IMR-90 (cell line): Measurements from ENCODE around the gene LRRC4C. TPM values are rescaled to one million over a fixed set of nuclear protein-coding genes. Genes with fewer than 3 reads are reported as not detected.

ENCODE experiments used
- ATAC-seq: fragments of 200-7000 bp; cut with Tn5 transposase; 2 replicates; pipeline ENCODE4 v1.9.1; 2020; ENCODE audit warnings: low read depth, mild to moderate bottlenecking, moderate library complexity
- BruUV-seq: library from RNA; stranded (reverse); fragments of 400-500 nt; replicated peaks from 2 replicates; lab custom pipeline; 2021; lab: Mats Ljungman, UMichigan
- CTCF ChIA-PET: fragments of 300-600 bp; formaldehyde crosslinking; extraction: SDS; loops from one replicate; lab custom pipeline; 2021; ENCODE audit warnings: antibody characterized with exemption; lab: Yijun Ruan, JAX
- POLR2A ChIA-PET: fragments of 300-600 bp; sonication (Branson Sonifier 250); formaldehyde crosslinking; loops from one replicate; lab custom pipeline; 2022; ENCODE audit warnings: antibody characterized with exemption; ENCODE audit not compliant: unreplicated experiment; lab: Charles Lee
- DNase-seq: peaks from one replicate; pipeline ENCODE4 v3.0.0; 2013
- H2AFZ ChIP-seq: replicated peaks from 2 replicates; pipeline ENCODE3; 2013; ENCODE audit warnings: low read length, mild to moderate bottlenecking; ENCODE audit not compliant: poor library complexity
- H2AK5ac ChIP-seq: 2 replicates; pipeline ENCODE4 v1.6.1; 2013; ENCODE audit warnings: low read depth, low read length, inconsistent platforms
- H2AK9ac ChIP-seq: replicated peaks from 2 replicates; pipeline ENCODE3; 2013; ENCODE audit warnings: mild to moderate bottlenecking, low read depth, low read length, moderate library complexity; ENCODE audit not compliant: poor library complexity
- H2BK120ac ChIP-seq: 2 replicates; pipeline ENCODE4 v1.6.1; 2013; ENCODE audit warnings: low read depth, low read length, inconsistent platforms
- H2BK15ac ChIP-seq: 3 replicates; pipeline ENCODE4 v1.6.1; 2013; ENCODE audit warnings: low read depth, low read length, inconsistent platforms
- H2BK20ac ChIP-seq: 2 replicates; pipeline ENCODE4 v1.6.1; 2013; ENCODE audit warnings: low read depth, mild to moderate bottlenecking, inconsistent platforms, low read length, moderate library complexity
- H2BK5ac ChIP-seq: 2 replicates; pipeline ENCODE4 v1.6.1; 2013; ENCODE audit warnings: mild to moderate bottlenecking, low read depth, low read length, inconsistent platforms; ENCODE audit not compliant: poor library complexity, severe bottlenecking
- H3K14ac ChIP-seq: replicated peaks from 2 replicates; pipeline ENCODE4 v1.6.1; 2013; ENCODE audit warnings: low read depth, low read length, inconsistent platforms
- H3K18ac ChIP-seq: 2 replicates; pipeline ENCODE4 v1.6.1; 2013; ENCODE audit warnings: low read depth, low read length, control low read depth
- H3K23ac ChIP-seq: 2 replicates; pipeline ENCODE4 v1.6.1; 2013; ENCODE audit warnings: low read depth, low read length, inconsistent platforms
- H3K27ac ChIP-seq: 2 replicates; pipeline ENCODE4 v1.5.1; 2013; ENCODE audit warnings: mild to moderate bottlenecking, control low read depth, low read length; ENCODE audit not compliant: insufficient read depth
- H3K27me3 ChIP-seq: 2 replicates; pipeline ENCODE4 v1.6.1; 2013; ENCODE audit warnings: low read length; ENCODE audit not compliant: control insufficient read depth, insufficient read depth
- H3K36me3 ChIP-seq: 2 replicates; pipeline ENCODE4 v1.6.1; 2013; ENCODE audit warnings: low read length, mixed read lengths; ENCODE audit not compliant: control insufficient read depth, insufficient read depth
- H3K4ac ChIP-seq: 2 replicates; pipeline ENCODE4 v1.6.1; 2013; ENCODE audit warnings: low read depth, low read length, inconsistent platforms
- H3K4me1 ChIP-seq: 2 replicates; pipeline ENCODE4 v1.6.1; 2013; ENCODE audit warnings: low read length, mixed read lengths; ENCODE audit not compliant: control insufficient read depth, insufficient read depth
- H3K4me2 ChIP-seq: 2 replicates; pipeline ENCODE4 v1.6.1; 2013; ENCODE audit warnings: low read depth, mild to moderate bottlenecking, control low read depth, low read length, moderate library complexity
- H3K4me3 ChIP-seq: 2 replicates; pipeline ENCODE4 v1.5.1; 2013; ENCODE audit warnings: low read depth, mild to moderate bottlenecking, control low read depth, low read length, moderate library complexity; ENCODE audit not compliant: insufficient read depth
- H3K56ac ChIP-seq: 2 replicates; pipeline ENCODE4 v1.6.1; 2013; ENCODE audit warnings: low read length, inconsistent platforms; ENCODE audit not compliant: insufficient read depth; ENCODE audit errors: extremely low read depth
- H3K79me1 ChIP-seq, 2 experiments: 2 replicates each; pipeline ENCODE4 v1.6.1; 2013; ENCODE audit warnings: low read length in 2 of 2, inconsistent platforms in 1 of 2, low read depth in 1 of 2
- H3K9ac ChIP-seq: 2 replicates; pipeline ENCODE4 v1.6.1; 2013; ENCODE audit warnings: low read depth, low read length, control low read depth
- H3K9me1 ChIP-seq: 2 replicates; pipeline ENCODE4 v1.6.1; 2013; ENCODE audit warnings: low read length, inconsistent platforms; ENCODE audit not compliant: insufficient read depth
- H3K9me3 ChIP-seq: 2 replicates; pipeline ENCODE4 v1.6.1; 2013; ENCODE audit warnings: low read length; ENCODE audit not compliant: control insufficient read depth, insufficient read depth
- H4K20me1 ChIP-seq: 2 replicates; pipeline ENCODE4 v1.6.1; 2013; ENCODE audit warnings: low read length, inconsistent platforms; ENCODE audit not compliant: insufficient read depth
- H4K5ac ChIP-seq: 2 replicates; pipeline ENCODE4 v1.6.1; 2013; ENCODE audit warnings: mild to moderate bottlenecking, low read depth, low read length, control low read depth
- H4K8ac ChIP-seq, 2 experiments: 2 replicates each; pipeline ENCODE4 v1.6.1; 2013; ENCODE audit warnings: low read depth in 2 of 2, low read length in 2 of 2, control low read depth in 1 of 2, inconsistent platforms in 1 of 2
- H4K91ac ChIP-seq: 2 replicates; pipeline ENCODE4 v1.6.1; 2013; ENCODE audit warnings: low read depth, low read length, inconsistent platforms; ENCODE audit not compliant: insufficient read depth
- CEBPB ChIP-seq: IDR thresholded peaks from 2 replicates; pipeline ENCODE4 v1.6.1; 2012; ENCODE audit warnings: low read depth, low read length, improper control_type of control experiment
- CHD1 ChIP-seq: IDR thresholded peaks from 2 replicates; pipeline ENCODE4 v1.6.1; 2012; ENCODE audit warnings: low read depth, low read length, improper control_type of control experiment
- WGBS, 2 experiments: methylation state at CpG; one replicate each; pipeline versions ENCODE4 v1.1.5 to v1.1.7; 2013; ENCODE audit warnings: missing lambda C conversion rate in 2 of 2; ENCODE audit not compliant: insufficient read length in 1 of 2; ENCODE audit errors: extremely low coverage in 2 of 2; 5-methylcytosine and 5-hydroxymethylcytosine counted together
- dilution Hi-C: fragments of 300-500 bp; cut with HindIII; formaldehyde crosslinking; loops from one replicate; pipeline ENCODE4 v1.14.3; 2018; ENCODE audit warnings: low sequenced_read_pairs; ENCODE audit not compliant: unreplicated experiment
- in situ Hi-C: fragments of 300-500 bp; cut with MboI; formaldehyde crosslinking; loops from 3 replicates; pipeline ENCODE4 v1.14.3; 2019; ENCODE audit warnings: low sequenced_read_pairs, inconsistent platforms, mixed read lengths
- intact Hi-C: fragments of 100-400 bp; cut with micrococcal nuclease; formaldehyde crosslinking; loops from 2 replicates; pipeline ENCODE4 v1.10.0; 2022
- polyA plus RNA-seq, 3 experiments: library from polyadenylated mRNA; depleted of rRNA; stranded (reverse); fragments of >200 nt; gene quantifications; 2 replicates each; pipeline ENCODE4 v1.2.3, GENCODE V29; 2012; ENCODE audit warnings: low replicate concordance in 1 of 3
- total RNA-seq: library from RNA; depleted of rRNA; stranded (reverse); fragments of >200 nt; gene quantifications from 2 replicates; pipeline ENCODE4 v1.2.3, GENCODE V29; 2012

The LRRC4C gene
- total and polyA plus RNA-seq, 2 of the 4 experiments (the other 2 are of a cell fraction), result under 0.01 to 0.03 TPM

DNA sequence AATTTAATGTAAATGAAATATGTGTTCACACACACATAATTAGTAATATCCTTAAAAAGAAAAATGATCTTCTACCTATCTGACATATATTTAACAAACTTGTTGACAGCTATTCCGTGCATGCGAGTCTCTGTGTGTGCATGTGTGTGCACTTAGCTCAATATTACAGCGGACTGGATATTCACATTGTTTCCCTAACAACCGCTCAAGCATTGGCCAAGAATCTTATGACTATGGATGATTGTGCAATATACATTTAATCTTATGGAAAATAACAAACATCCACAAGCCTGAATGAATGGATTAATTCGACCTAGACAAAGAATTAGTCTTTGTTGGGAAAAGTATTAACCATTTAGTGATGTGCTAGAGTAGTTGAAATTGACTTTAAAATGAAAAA lies 1078.6 kb downstream of the LRRC4C start:
- CTCF ChIA-PET, result no interaction called here
- no TSS peak for BruUV-seq
- Histone ChIP-seq H3K9ac (no peak overlapping the region), H4K20me1 (no peaks in the 10 kb centered on the region), H2BK5ac (no peak overlapping the region), H2BK20ac (no peak overlapping the region), H4K5ac (no peak overlapping the region), H2BK120ac (no peak overlapping the region), H3K9me3 (no peaks in the 10 kb centered on the region), H3K79me1 (no peaks in the 10 kb centered on the region), H3K9me1 (no peaks in the 10 kb centered on the region), H3K4ac (no peak overlapping the region), H3K27me3 (no peaks in the 10 kb centered on the region), H3K18ac (no peak overlapping the region), H3K14ac (no peak overlapping the region), H4K91ac (no peak overlapping the region), H3K4me1 (no peaks in the 10 kb centered on the region), H3K23ac (no peak overlapping the region), H2AK9ac (no peak overlapping the region), H2AK5ac (no peak overlapping the region), H3K27ac (no peak overlapping the region), H2BK15ac (no peak overlapping the region), H3K56ac (no peak overlapping the region), H4K8ac (no peak overlapping the region), H3K4me2 (no peak overlapping the region), H3K36me3 (no peaks in the 10 kb centered on the region), H2AFZ (no peak overlapping the region), H3K4me3 (no peak overlapping the region)
- in situ Hi-C loops (no loop called here), intact Hi-C loops (no loop called here), dilution Hi-C loops (no loop called here)
- no CpG with 5 or more reads among the region's 5 CpGs for WGBS, 2 experiments
- TF ChIP-seq CEBPB (peak; percentile 92), CHD1 (no peak)
- POLR2A ChIA-PET, result no interaction called here
- ATAC-seq (no peak), DNase-seq (no peak)
